Retinal pigment epithelial cell (primary cell): ENCODE results near the gene MRPS35.

Experiments
- DNase-seq: peaks from one replicate; pipeline ENCODE4 v3.0.0-alpha.2; 2010; ENCODE audit warnings: low read depth
- H3K4me3 ChIP-seq: 2 replicates; pipeline ENCODE4 v1.5.1; 2011; ENCODE audit warnings: mild to moderate bottlenecking, low read length, control low read depth, moderate library complexity
- CTCF ChIP-seq: conservative IDR thresholded peaks from 2 replicates; pipeline ENCODE4 v1.5.1; 2011; ENCODE audit warnings: low read depth, low read length, control low read depth, inconsistent platforms

The MRPS35 gene

GRCh38 chr12:27710592-27711316 lies at the start of gene MRPS35:
MRPS35 (plus strand) TSS chr12:27710832; CDS start chr12:27710844, 12 bp downstream.
- no peak for TF ChIP-seq CTCF
- peak; percentile 75 for DNase-seq

GRCh38 chr12:27665704-27666103 lies 44.9 kb upstream of the MRPS35 start:
- TF ChIP-seq CTCF = no peak
- no peak for DNase-seq
- no peak overlapping the region for H3K4me3 ChIP-seq

More at GRCh38 chr12:27710592-27711316, at the start of gene MRPS35:
- H3K4me3 ChIP-seq = peak within 1 kb of the TSS; percentile 98

GRCh38 chr12:27666510-27666909 lies 44.1 kb upstream of the MRPS35 start:
- H3K4me3 ChIP-seq = no peak overlapping the region
- DNase-seq = no peak
- TF ChIP-seq CTCF = no peak

DNA sequence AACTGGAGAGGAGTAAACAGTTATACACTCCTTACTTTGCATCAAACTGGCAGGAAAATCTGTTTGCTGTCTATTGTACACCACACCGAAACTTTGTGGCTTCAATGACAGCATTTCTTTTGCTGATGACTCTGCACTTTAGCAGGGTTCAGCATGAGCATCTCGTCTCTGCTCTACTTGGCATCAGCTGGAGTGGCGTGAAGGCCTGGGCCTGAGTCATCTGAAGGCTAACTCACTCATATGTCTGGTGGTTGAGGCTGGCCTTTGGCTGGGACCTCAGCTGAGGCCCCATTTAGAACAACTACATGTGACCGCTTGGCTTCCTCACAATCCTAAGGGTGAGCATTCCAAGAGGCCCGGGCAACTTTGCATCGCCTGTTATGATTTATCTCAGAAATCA lies 43.1 kb upstream of the MRPS35 start:
- DNase-seq = no peak
- no peak for TF ChIP-seq CTCF
- no peak overlapping the region for H3K4me3 ChIP-seq

- no peak for TF ChIP-seq CTCF
- H3K4me3 ChIP-seq = no peak overlapping the region
- no peak for DNase-seq
These were observed 38.6 kb upstream of the MRPS35 start for GRCh38 chr12:27672051-27672450.

DNA sequence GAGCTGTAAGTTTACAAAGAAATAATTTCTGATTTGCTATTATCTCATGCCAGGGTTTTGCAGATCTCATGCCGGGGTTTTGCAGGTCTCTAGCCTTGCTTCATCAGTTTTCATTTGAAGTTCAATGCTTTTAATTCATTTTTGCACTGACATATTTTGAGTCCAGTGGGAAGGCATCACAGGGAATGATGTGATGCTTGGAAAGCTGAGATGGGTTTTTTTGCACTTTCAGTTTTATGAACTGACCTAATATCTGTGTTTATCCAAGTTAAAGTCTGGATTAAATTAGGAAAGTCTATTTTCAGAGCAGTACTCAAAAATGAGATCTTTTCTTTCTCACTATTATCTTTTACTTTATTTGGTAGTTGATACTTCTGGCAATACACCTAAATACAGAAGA lies 38.0 kb upstream of the MRPS35 start:
- no peak for TF ChIP-seq CTCF
- DNase-seq = no peak
- no peak overlapping the region for H3K4me3 ChIP-seq

DNA sequence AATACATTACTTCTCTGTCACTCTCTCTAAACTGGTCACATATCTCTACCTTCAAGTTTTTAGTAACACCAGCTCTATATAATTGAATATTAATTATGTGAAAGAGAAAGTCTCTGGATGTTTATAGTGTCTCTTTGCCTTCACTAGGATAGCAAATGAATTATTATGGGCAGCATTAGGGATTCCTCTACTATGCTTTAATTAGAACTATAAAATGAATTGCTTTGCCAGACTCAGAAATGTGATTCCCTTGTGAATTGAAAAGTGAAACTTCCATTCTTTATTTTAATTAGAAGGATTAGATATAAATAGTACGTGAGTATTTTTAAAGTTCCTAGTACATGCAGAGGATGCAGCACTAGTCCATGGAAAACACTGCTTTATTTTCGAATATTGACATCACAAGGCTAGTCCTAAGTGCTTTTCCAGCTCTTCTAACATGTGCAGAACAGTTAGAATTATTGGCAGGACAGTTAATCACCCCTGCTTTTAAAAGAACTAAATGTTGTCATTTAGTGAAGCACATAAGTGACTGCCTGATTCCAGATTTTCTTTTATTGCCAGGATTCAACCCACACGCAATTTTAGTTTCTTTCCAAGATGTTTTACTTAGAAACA lies 37.4 kb upstream of the MRPS35 start:
- H3K4me3 ChIP-seq = no peak overlapping the region
- no peak for TF ChIP-seq CTCF
- DNase-seq = no peak
